Trophoblast cell (in vitro differentiated cells and primary cell): ENCODE results near the gene OAF.

Experiments used
- DNase-seq, 2 donors: peaks; one replicate each; pipeline ENCODE4 v3.0.0-alpha.2; 2016
- H2AFZ ChIP-seq: 2 replicates; pipeline ENCODE4 v1.6.1; 2013; ENCODE audit warnings: low read length, moderate library complexity, mild to moderate bottlenecking; ENCODE audit not compliant: insufficient read depth, poor library complexity
- H2AK5ac ChIP-seq: 2 replicates; pipeline ENCODE4 v1.6.1; 2013; ENCODE audit warnings: mild to moderate bottlenecking, low read length
- H2BK120ac ChIP-seq: 2 replicates; pipeline ENCODE4 v1.6.1; 2013; ENCODE audit warnings: low read length, mild to moderate bottlenecking, moderate library complexity; ENCODE audit not compliant: insufficient read depth, poor library complexity
- H2BK12ac ChIP-seq: 2 replicates; pipeline ENCODE4 v1.6.1; 2013; ENCODE audit warnings: mild to moderate bottlenecking, low read length, moderate library complexity
- H2BK5ac ChIP-seq: 2 replicates; pipeline ENCODE4 v1.6.1; 2013; ENCODE audit warnings: low read length, low read depth, moderate library complexity, mild to moderate bottlenecking; ENCODE audit not compliant: poor library complexity
- H3K14ac ChIP-seq: 2 replicates; pipeline ENCODE4 v1.6.1; 2013; ENCODE audit warnings: mild to moderate bottlenecking, low read length
- H3K18ac ChIP-seq: 2 replicates; pipeline ENCODE4 v1.6.1; 2013; ENCODE audit warnings: mild to moderate bottlenecking, low read length
- H3K23ac ChIP-seq: 2 replicates; pipeline ENCODE4 v1.6.1; 2013; ENCODE audit warnings: low read length
- H3K27ac ChIP-seq: 2 replicates; pipeline ENCODE4 v1.5.1; 2013; ENCODE audit warnings: low read depth, mild to moderate bottlenecking, inconsistent platforms, low read length, moderate library complexity
- H3K27me3 ChIP-seq: 2 replicates; pipeline ENCODE4 v1.6.1; 2013; ENCODE audit warnings: inconsistent platforms, mild to moderate bottlenecking, low read length, moderate library complexity; ENCODE audit not compliant: insufficient read depth
- H3K36me3 ChIP-seq, 2 experiments: 1 replicate in 1 of 2; 2 replicates in 1 of 2; pipeline ENCODE4 v1.6.1; 2013; ENCODE audit warnings: low read length in 2 of 2, mild to moderate bottlenecking in 2 of 2, moderate library complexity in 1 of 2; ENCODE audit not compliant: insufficient read depth in 2 of 2, control insufficient read depth in 1 of 2
- H3K4ac ChIP-seq: 2 replicates; pipeline ENCODE4 v1.6.1; 2013; ENCODE audit warnings: low read depth, mild to moderate bottlenecking, low read length, moderate library complexity
- H3K4me1 ChIP-seq, 2 experiments: 1 replicate in 1 of 2; 2 replicates in 1 of 2; pipeline ENCODE4 v1.6.1; 2013; ENCODE audit warnings: low read length in 2 of 2, mild to moderate bottlenecking in 2 of 2, moderate library complexity in 1 of 2; ENCODE audit not compliant: insufficient read depth in 2 of 2, control insufficient read depth in 1 of 2
- H3K4me2 ChIP-seq: 2 replicates; pipeline ENCODE4 v1.6.1; 2013; ENCODE audit warnings: inconsistent platforms, mild to moderate bottlenecking, low read length, moderate library complexity
- H3K4me3 ChIP-seq: 2 replicates; pipeline ENCODE4 v1.5.1; 2013; ENCODE audit warnings: mild to moderate bottlenecking, low read depth, low read length, inconsistent platforms
- H3K79me1 ChIP-seq: one replicate; pipeline ENCODE4 v1.6.1; 2013; ENCODE audit warnings: low read length
- H3K79me2 ChIP-seq: 2 replicates; pipeline ENCODE4 v1.6.1; 2013; ENCODE audit warnings: low read length, mild to moderate bottlenecking; ENCODE audit not compliant: control insufficient read depth, insufficient read depth, poor library complexity
- H3K9ac ChIP-seq: 2 replicates; pipeline ENCODE4 v1.6.1; 2013; ENCODE audit warnings: mild to moderate bottlenecking, low read length
- H3K9me3 ChIP-seq: 2 replicates; pipeline ENCODE4 v1.6.1; 2013; ENCODE audit warnings: low read depth, mild to moderate bottlenecking, control low read depth, inconsistent platforms, low read length; ENCODE audit not compliant: insufficient read depth
- H4K12ac ChIP-seq: 2 replicates; pipeline ENCODE4 v1.6.1; 2013; ENCODE audit warnings: low read depth, mild to moderate bottlenecking, low read length, moderate library complexity
- H4K8ac ChIP-seq: 2 replicates; pipeline ENCODE4 v1.6.1; 2013; ENCODE audit warnings: low read depth, mild to moderate bottlenecking, low read length, moderate library complexity
- H4K91ac ChIP-seq: one replicate; pipeline ENCODE4 v1.6.1; 2013; ENCODE audit warnings: low read depth, mild to moderate bottlenecking, low read length, moderate library complexity
- WGBS: extraction: QIAGEN DNeasy Blood & Tissue Kit; methylation state at CpG from one replicate; pipeline ENCODE4 v1.1.7; 2013; ENCODE audit warnings: missing lambda C conversion rate; ENCODE audit not compliant: insufficient read length, insufficient coverage; ENCODE audit errors: extremely low coverage; 5-methylcytosine and 5-hydroxymethylcytosine counted together

Gene OAF

DNA sequence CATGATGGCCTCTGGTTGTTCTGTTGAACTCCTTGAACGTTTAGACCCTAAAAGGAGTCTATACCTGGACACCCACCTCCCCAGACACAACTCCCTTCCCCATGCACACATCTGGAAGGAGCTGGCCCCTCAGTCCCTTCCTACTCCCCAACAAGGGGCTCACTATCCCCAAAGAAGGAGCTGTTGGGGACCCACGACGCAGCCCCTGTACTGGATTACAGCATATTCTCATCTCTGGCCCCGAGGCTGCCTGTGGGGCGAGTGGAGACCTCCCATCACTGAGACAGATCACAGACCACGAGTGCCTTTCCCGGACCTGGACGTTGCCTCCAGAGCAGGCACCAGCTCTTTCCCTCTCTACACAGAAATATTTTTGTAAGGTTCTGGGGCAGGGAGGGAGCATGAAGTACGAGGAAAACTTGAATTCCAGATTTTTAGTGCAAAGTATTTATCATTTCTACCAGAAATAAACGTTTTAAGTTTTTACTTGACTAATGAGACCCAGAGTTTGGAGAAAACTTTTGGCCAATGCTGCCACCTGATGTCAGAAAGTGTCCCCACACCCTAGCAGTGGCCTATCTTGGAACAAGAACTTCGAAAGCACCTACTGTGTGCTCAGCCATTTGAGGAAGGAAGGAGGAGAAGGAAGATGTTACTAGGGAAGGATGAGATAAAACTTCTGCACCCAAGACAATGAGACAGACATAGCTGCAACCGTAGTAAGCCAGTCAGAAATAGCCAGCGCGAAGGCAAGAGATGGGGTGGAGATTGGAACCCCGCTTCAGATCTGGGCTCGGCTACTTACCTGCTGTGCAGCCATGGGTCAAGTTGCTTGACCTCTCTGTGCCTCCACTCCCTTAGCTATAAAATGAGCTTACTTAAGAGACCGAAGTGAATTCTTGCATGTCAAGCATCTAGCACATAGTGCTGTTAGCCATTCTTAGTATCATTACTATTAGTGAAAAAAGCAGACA, 18.9 kb downstream of the OAF start:
- H3K79me1 ChIP-seq: no peaks in the 10 kb centered on the region
- H3K36me3 ChIP-seq: no peaks in the 10 kb centered on the region
- H3K14ac ChIP-seq: no peak overlapping the region
- no peaks in the 10 kb centered on the region for H3K79me2 ChIP-seq
- no peak overlapping the region for H2AK5ac ChIP-seq
- H3K4ac ChIP-seq: no peak overlapping the region
- no peaks in the 10 kb centered on the region for H3K4me1 ChIP-seq
- DNase-seq: peak in 1 of 2 donors; percentile 59
- no peak overlapping the region for H2BK12ac ChIP-seq
- H3K23ac ChIP-seq: no peak overlapping the region
- H2BK5ac ChIP-seq: no peak overlapping the region
- H3K27me3 ChIP-seq: no peaks in the 10 kb centered on the region
- no peak overlapping the region for H4K12ac ChIP-seq
- H3K9ac ChIP-seq: no peak overlapping the region
- no peak overlapping the region for H3K18ac ChIP-seq
- no peak overlapping the region for H3K4me2 ChIP-seq
- H2AFZ ChIP-seq: no peak overlapping the region
- H3K4me3 ChIP-seq: no peak overlapping the region
- no peak overlapping the region for H3K27ac ChIP-seq
- H3K9me3 ChIP-seq: no peaks in the 10 kb centered on the region
- H4K91ac ChIP-seq: no peak overlapping the region
- no CpG with 5 or more reads among the region's 17 CpGs for WGBS
- H4K8ac ChIP-seq: no peak overlapping the region
- H2BK120ac ChIP-seq: no peak overlapping the region

DNA sequence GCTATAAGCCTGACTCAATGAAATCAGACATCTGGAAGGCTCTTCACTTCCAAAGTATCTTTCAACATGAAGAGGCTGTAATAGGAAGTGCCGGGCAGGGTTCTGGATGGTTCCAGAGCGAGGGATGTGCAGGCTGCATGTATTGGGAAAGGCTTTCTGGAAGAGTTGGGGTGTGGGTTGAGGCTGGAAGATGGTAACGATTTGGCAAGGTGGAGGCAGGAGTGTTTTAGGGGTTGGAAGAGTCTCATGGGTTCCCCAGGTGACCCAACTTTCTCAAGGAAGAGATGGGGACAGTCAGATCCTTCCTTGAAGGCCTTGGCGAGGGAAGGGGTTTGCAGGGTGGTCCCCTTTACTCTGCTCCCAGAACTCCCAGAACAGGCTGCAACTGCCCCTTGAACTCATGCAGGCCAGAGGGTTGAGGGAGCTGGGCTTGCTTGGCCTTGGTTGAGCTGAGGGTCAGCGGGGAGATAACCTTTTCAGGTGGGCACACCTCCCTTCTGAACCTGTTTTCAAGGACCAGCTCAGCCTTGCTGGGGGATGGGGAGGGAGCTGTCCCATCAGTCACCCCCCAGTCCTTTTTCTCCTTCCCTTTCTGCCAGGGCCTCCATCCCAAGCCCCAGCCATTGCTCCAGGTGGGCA, 19.7 kb downstream of the OAF start:
- Histone ChIP-seq H2BK5ac (no peak overlapping the region), H3K14ac (no peak overlapping the region), H3K4me3 (no peak overlapping the region), H3K4ac (no peak overlapping the region), H3K9ac (no peak overlapping the region), H2AFZ (no peak overlapping the region), H3K79me1 (no peaks in the 10 kb centered on the region), H4K91ac (no peak overlapping the region), H3K36me3 (no peaks in the 10 kb centered on the region), H3K27me3 (no peaks in the 10 kb centered on the region), H3K18ac (no peak overlapping the region), H2AK5ac (no peak overlapping the region), H3K23ac (no peak overlapping the region), H2BK12ac (no peak overlapping the region), H3K9me3 (no peaks in the 10 kb centered on the region), H4K12ac (no peak overlapping the region), H3K4me2 (no peak overlapping the region), H3K4me1 (peaks cover 0 to under 1% of the 10 kb centered on the region in 2 experiments), H4K8ac (no peak overlapping the region), H3K79me2 (no peaks in the 10 kb centered on the region), H2BK120ac (no peak overlapping the region), H3K27ac (no peak overlapping the region)
- no CpG with 5 or more reads among the region's 5 CpGs for WGBS
- no peak for DNase-seq

DNA sequence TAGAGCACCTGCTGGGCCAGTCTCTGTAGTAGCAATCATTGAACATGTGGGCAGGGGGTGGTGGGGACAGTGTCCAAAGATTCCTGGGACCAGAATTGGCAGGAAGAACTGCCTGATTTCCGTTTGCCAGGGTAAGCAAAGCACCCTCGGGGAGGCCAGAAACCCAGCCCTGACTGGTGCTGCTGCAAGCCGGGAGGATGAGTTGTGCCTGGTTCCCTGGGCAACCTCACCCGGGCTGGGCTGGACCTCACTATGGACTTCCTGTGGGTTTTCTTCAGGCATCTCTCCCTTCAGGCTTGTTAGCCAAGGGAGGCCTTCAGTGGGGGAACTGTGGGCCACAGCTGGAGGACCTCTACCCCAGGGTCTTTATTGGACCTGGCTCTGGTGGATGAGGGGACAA, 21.1 kb downstream of the OAF start:
- no peaks in the 10 kb centered on the region for H3K9me3 ChIP-seq
- no peak overlapping the region for H4K12ac ChIP-seq
- no peak overlapping the region for H3K14ac ChIP-seq
- no peaks in the 10 kb centered on the region for H3K79me2 ChIP-seq
- H2BK5ac ChIP-seq: no peak overlapping the region
- H2AK5ac ChIP-seq: no peak overlapping the region
- no peak overlapping the region for H3K4ac ChIP-seq
- H3K4me2 ChIP-seq: no peak overlapping the region
- no peak overlapping the region for H3K9ac ChIP-seq
- peaks cover 3% of the 10 kb centered on the region for H3K79me1 ChIP-seq
- H3K27ac ChIP-seq: no peak overlapping the region
- H4K91ac ChIP-seq: no peak overlapping the region
- DNase-seq: no peak
- H3K18ac ChIP-seq: no peak overlapping the region
- H3K23ac ChIP-seq: no peak overlapping the region
- WGBS: no CpG with 5 or more reads among the region's 4 CpGs
- H3K27me3 ChIP-seq: no peaks in the 10 kb centered on the region
- H2BK12ac ChIP-seq: no peak overlapping the region
- no peak overlapping the region for H2BK120ac ChIP-seq
- no peak overlapping the region for H3K4me3 ChIP-seq
- no peaks in the 10 kb centered on the region for H3K36me3 ChIP-seq
- peaks cover 5 to 6% of the 10 kb centered on the region in 2 experiments for H3K4me1 ChIP-seq
- no peak overlapping the region for H2AFZ ChIP-seq
- H4K8ac ChIP-seq: no peak overlapping the region

DNA sequence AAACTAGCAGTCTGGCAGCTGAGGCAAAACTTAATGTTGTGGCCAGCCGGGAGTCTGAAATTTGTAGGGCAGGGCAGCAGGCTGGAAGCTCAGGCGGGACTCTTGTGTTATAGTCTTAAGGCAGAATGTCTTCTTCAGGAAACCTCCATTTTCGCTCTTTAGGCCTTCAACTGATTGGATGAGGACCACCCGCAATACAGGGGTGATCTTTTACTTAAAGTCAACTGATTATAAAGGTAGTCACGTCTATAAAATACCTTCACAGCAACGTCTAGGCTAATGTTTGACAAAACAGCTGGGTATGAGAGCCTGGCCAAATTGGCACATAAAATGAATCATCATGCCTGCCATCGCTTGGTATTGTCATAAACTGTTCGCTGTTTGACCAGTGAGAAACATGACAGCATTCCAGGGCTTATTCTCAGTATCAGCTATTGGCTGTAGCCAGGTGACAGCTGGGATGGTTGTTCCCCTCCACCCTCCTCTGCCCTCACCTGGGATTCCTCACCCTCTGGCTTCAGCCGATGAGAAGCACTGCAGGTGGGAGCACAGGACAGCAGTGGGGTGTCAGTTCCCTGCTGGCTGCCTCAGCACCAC, 22.5 kb downstream of the OAF start:
- H3K36me3 ChIP-seq: no peaks in the 10 kb centered on the region
- no peaks in the 10 kb centered on the region for H3K9me3 ChIP-seq
- peaks cover 5 to 6% of the 10 kb centered on the region in 2 experiments for H3K4me1 ChIP-seq
- no peak overlapping the region for H3K4me3 ChIP-seq
- H3K14ac ChIP-seq: no peak overlapping the region
- no peak overlapping the region for H2BK120ac ChIP-seq
- H3K4me2 ChIP-seq: no peak overlapping the region
- H3K23ac ChIP-seq: no peak overlapping the region
- no CpG with 5 or more reads among the region's 9 CpGs for WGBS
- H3K9ac ChIP-seq: no peak overlapping the region
- no peaks in the 10 kb centered on the region for H3K79me2 ChIP-seq
- no peaks in the 10 kb centered on the region for H3K27me3 ChIP-seq
- no peak overlapping the region for H2BK5ac ChIP-seq
- no peak overlapping the region for H4K8ac ChIP-seq
- no peak overlapping the region for H2AK5ac ChIP-seq
- H2BK12ac ChIP-seq: no peak overlapping the region
- DNase-seq: no peak
- no peak overlapping the region for H4K91ac ChIP-seq
- no peak overlapping the region for H3K18ac ChIP-seq
- H3K79me1 ChIP-seq: peaks cover 3% of the 10 kb centered on the region
- no peak overlapping the region for H2AFZ ChIP-seq
- H3K27ac ChIP-seq: no peak overlapping the region
- H3K4ac ChIP-seq: no peak overlapping the region
- H4K12ac ChIP-seq: no peak overlapping the region
